ENCODE data around the gene MLX. TPM values are rescaled to one million over a fixed set of nuclear protein-coding genes. Genes with fewer than 3 reads are reported as not detected.
A peak's percentile ranks its signal among the peaks of the same experiment; 100 is the strongest.

The MLX gene
- total RNA-seq, 1 experiment from 2014 or later, result 33.7 TPM

- Histone ChIP-seq H3K27ac (ENCODE audit: low read depth, low read length, poor library complexity, severe bottlenecking) (no peak overlapping the region), H3K4me1 (ENCODE audit: insufficient read depth, low read length, poor library complexity, severe bottlenecking) (peaks cover 10% of the 10 kb centered on the region), H3K27me3 (replicated peaks; ENCODE audit: insufficient read depth, low read depth, low read length, poor library complexity) (no peaks in the 10 kb centered on the region), H3K4me3 (ENCODE audit: low read depth, low read length, poor library complexity, severe bottlenecking) (no peak overlapping the region), H3K9me3 (ENCODE audit: low read depth, low read length, poor library complexity, severe bottlenecking) (no peaks in the 10 kb centered on the region), H3K36me3 (ENCODE audit: insufficient read depth, low read length, poor library complexity, severe bottlenecking) (peaks cover 28% of the 10 kb centered on the region)
- ChIA-PET CTCF (no interaction called here), POLR2A (ENCODE audit: low non-redundant PET) (no interaction called here)
- DNase-seq (ENCODE audit: low spot score), result no peak
- TF ChIP-seq CTCF (conservative IDR thresholded peaks at IDR 0.05; ENCODE audit: low read depth, low read length) (no peak), EZH2 (IDR thresholded peaks at IDR 0.05; ENCODE audit: borderline replicate concordance, low read depth, low read length, poor library complexity, severe bottlenecking) (no peak)
- BruUV-seq (replicated peaks), result no TSS peak
- intact Hi-C loops (cut with micrococcal nuclease; ENCODE audit: unreplicated experiment), result no loop called here
Observed at GRCh38 chr17:42564815-42565522, 1.9 kb upstream of the MLX start.

- intact Hi-C loops (cut with micrococcal nuclease; ENCODE audit: unreplicated experiment), result no loop called here
- CTCF ChIA-PET, result no interaction called here
- H3K27ac ChIP-seq (ENCODE audit: low read depth, low read length, poor library complexity, severe bottlenecking), result no peak overlapping the region
- peaks cover 10% of the 10 kb centered on the region for H3K4me1 ChIP-seq (ENCODE audit: insufficient read depth, low read length, poor library complexity, severe bottlenecking)
- no peaks in the 10 kb centered on the region for H3K27me3 ChIP-seq (replicated peaks; ENCODE audit: insufficient read depth, low read depth, low read length, poor library complexity)
- POLR2A ChIA-PET (ENCODE audit: low non-redundant PET), result no interaction called here
- no peaks in the 10 kb centered on the region for H3K9me3 ChIP-seq (ENCODE audit: low read depth, low read length, poor library complexity, severe bottlenecking)
- peaks cover 33% of the 10 kb centered on the region for H3K36me3 ChIP-seq (ENCODE audit: insufficient read depth, low read length, poor library complexity, severe bottlenecking)
- TF ChIP-seq EZH2 (IDR thresholded peaks at IDR 0.05; ENCODE audit: borderline replicate concordance, low read depth, low read length, poor library complexity, severe bottlenecking) (no peak), CTCF (conservative IDR thresholded peaks at IDR 0.05; ENCODE audit: low read depth, low read length) (no peak)
- DNase-seq (ENCODE audit: low spot score), result no peak
- TSS peak; percentile 13 for BruUV-seq (replicated peaks)
- no peak overlapping the region for H3K4me3 ChIP-seq (ENCODE audit: low read depth, low read length, poor library complexity, severe bottlenecking)
Observed at GRCh38 chr17:42565523-42566214, 1.2 kb upstream of the MLX start.

- intact Hi-C loops (cut with micrococcal nuclease; ENCODE audit: unreplicated experiment), result no loop called here
- ChIA-PET CTCF (no interaction called here), POLR2A (ENCODE audit: low non-redundant PET) (no interaction called here)
- peaks cover 10% of the 10 kb centered on the region for H3K4me1 ChIP-seq (ENCODE audit: insufficient read depth, low read length, poor library complexity, severe bottlenecking)
- no peaks in the 10 kb centered on the region for H3K9me3 ChIP-seq (ENCODE audit: low read depth, low read length, poor library complexity, severe bottlenecking)
- no peaks in the 10 kb centered on the region for H3K27me3 ChIP-seq (replicated peaks; ENCODE audit: insufficient read depth, low read depth, low read length, poor library complexity)
- no peak for DNase-seq (ENCODE audit: low spot score)
- TF ChIP-seq CTCF (conservative IDR thresholded peaks at IDR 0.05; ENCODE audit: low read depth, low read length) (no peak), EZH2 (IDR thresholded peaks at IDR 0.05; ENCODE audit: borderline replicate concordance, low read depth, low read length, poor library complexity, severe bottlenecking) (no peak)
- no TSS peak for BruUV-seq (replicated peaks)
- peaks cover 35% of the 10 kb centered on the region for H3K36me3 ChIP-seq (ENCODE audit: insufficient read depth, low read length, poor library complexity, severe bottlenecking)
- peak overlapping the region; percentile 64 for H3K4me3 ChIP-seq (ENCODE audit: low read depth, low read length, poor library complexity, severe bottlenecking)
- H3K27ac ChIP-seq (ENCODE audit: low read depth, low read length, poor library complexity, severe bottlenecking), result peak overlapping the region; percentile 88
Observed at GRCh38 chr17:42566215-42566882, 551 bp upstream of the MLX start.
